ENCODE results near the gene TPK1.

The TPK1 gene

GRCh38 chr7:144415858-144416257 lies 420.0 kb downstream of the TPK1 start:
- H3K4me3 ChIP-seq (ENCODE audit: low read depth, low read length): no peak overlapping the region
- no peak for TF ChIP-seq CTCF (IDR thresholded peaks at IDR 0.05; ENCODE audit: borderline replicate concordance, insufficient read depth, low read depth, low read length)

- no peak for TF ChIP-seq CTCF (IDR thresholded peaks at IDR 0.05; ENCODE audit: borderline replicate concordance, insufficient read depth, low read depth, low read length)
- no peak overlapping the region for H3K4me3 ChIP-seq (ENCODE audit: low read depth, low read length)
Measured at GRCh38 chr7:144414815-144415214, 421.0 kb downstream of the TPK1 start.

DNA sequence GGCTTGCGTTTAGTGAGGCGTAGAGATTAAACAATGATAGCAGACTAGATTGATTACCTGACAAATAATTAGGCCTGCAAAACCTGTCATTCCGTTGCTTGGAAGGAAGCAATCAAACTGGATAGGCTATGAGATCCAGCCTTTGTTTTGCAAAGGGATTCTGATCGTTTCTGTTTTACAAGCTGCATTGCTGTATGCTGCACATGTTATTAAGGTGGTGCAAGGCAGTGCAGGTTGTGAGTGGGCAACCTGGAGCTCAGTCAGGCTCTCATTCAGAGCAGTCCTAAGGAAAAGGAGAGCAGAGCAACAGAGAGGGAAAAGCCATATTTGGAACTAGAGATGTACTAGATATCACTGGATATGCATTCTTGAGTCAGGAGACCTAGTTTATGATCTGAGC lies 425.4 kb downstream of the TPK1 start:
- no peak for TF ChIP-seq CTCF (IDR thresholded peaks at IDR 0.05; ENCODE audit: borderline replicate concordance, insufficient read depth, low read depth, low read length)

DNA sequence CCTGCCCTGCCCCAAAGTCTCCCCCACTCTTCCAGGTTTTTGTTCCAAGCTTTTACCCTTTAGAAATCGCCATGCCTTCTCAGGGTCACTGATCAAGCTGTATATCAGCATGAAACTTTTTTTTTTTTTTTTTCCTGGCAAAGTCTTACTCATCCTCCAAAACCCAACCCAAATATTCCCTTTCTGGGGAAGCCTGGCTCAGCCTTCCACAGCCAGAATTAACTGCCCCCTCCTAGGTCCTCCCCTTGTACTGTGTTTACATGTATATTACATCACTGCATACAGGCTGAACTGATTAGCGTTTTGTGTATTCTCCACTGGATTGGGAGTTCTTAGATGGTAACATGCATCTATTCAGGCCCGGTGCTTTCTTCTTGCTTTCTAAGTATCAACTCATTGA lies 427.7 kb downstream of the TPK1 start:
- no peak for TF ChIP-seq CTCF (IDR thresholded peaks at IDR 0.05; ENCODE audit: borderline replicate concordance, insufficient read depth, low read depth, low read length)
- no peak overlapping the region for H3K4me3 ChIP-seq (ENCODE audit: low read depth, low read length)

More for the DNA sequence above, 425.4 kb downstream of the TPK1 start:
- no peak overlapping the region for H3K4me3 ChIP-seq (ENCODE audit: low read depth, low read length)

DNA sequence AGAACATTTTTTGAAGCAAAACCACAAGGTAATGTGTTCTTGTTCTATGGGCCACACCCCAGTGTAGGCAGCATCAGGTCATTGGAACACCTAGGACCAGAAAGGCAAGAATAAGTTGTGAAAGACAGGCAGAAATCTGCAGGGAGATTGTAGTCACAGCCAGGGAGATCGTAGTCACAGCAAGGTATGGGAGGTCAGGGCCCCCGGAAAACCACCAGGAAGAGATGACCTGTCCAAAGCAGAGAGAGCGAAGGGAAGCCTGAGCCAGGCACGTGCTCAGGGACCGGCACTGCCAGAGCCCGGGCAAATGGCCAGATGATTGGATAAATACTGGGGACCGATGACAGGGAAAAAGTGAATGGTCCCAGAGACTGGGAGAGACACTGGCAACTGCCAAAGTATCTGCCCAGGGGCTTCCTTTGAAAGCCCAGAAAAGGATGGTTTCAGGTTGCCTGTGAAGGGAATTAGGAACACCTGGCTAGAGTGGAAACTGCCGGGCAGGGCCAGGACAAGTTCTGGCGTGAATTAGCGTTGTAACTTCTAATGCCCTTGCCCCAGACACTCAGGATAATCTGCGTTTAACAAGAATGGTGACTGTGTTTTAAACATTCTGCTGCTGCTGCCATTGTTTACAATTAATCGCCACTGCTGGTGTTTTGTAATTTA lies 428.5 kb downstream of the TPK1 start:
- no peak overlapping the region for H3K4me3 ChIP-seq (ENCODE audit: low read depth, low read length)
- TF ChIP-seq CTCF (IDR thresholded peaks at IDR 0.05; ENCODE audit: borderline replicate concordance, insufficient read depth, low read depth, low read length): no peak

DNA sequence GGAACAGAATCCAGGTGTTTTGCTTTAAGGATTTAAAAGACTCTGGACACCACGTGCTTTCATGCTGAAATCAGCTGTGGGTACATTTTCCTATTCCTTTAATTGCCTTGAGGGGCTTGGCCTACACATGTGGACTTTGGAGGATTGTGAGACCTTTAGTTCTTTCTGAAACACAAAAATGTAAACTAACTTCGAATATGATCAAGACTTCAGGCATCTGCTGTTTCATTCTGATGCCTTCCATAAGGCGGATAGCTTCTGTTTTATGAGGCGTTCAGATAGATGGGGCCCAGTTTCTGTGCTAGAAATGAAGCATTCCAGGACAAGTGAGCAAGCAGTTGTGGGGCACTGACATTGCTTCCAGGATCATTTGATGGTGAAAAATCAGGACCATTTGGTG lies 430.9 kb downstream of the TPK1 start:
- no peak for TF ChIP-seq CTCF (IDR thresholded peaks at IDR 0.05; ENCODE audit: borderline replicate concordance, insufficient read depth, low read depth, low read length)
- no peak overlapping the region for H3K4me3 ChIP-seq (ENCODE audit: low read depth, low read length)

DNA sequence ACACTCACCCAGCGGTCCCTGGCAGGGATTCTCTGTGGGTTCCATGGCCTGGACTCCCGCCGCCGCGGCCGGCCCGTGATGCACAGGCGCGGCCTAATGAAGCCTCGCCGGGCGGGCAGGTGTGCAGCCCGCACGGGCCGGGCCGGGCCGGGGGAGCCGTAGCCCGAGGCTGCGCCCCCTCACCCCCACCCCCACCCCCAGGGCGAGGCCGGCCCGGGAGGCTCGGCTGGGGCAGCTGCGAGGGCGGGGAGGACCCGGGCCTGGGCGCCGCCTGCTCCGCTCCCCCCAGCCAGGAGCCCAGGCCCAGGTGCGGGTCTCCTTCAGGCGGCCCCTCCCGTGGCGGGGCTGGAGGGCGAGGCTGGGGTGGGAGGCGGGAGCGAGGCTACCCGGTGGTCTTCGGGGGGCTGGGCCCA lies 432.2 kb downstream of the TPK1 start, which contains the start of gene NOBOX:
Gene NOBOX, minus strand, starts transcription at position 45 of the 413 bp plus-strand sequence.
- no peak for TF ChIP-seq CTCF (IDR thresholded peaks at IDR 0.05; ENCODE audit: borderline replicate concordance, insufficient read depth, low read depth, low read length)
- H3K4me3 ChIP-seq (ENCODE audit: low read depth, low read length): no peak within 1 kb of the TSS

All from GM12875 (cell line).